Sigmoid colon (tissue), 4 donors: ENCODE measurements around the gene GCNA.

Experiments
- CTCF ChIP-seq, 4 experiments: fragments of 450-650 bp in 3 of 4; fragments of 200-600 bp in 1 of 4; IDR thresholded peaks; one replicate each; pipeline ENCODE4 v1.5.1; 2016 to 2019; ENCODE audit warnings: antibody characterized with exemption in 4 of 4, mild to moderate bottlenecking in 3 of 4, moderate library complexity in 2 of 4
- EP300 ChIP-seq, 4 donors: sonication (generic); formaldehyde crosslinking; IDR thresholded peaks; one replicate each; pipeline ENCODE4 v1.6.1; 2017; ENCODE audit warnings: antibody characterized with exemption in 4 of 4
- POLR2A ChIP-seq, 2 donors: fragments of 450-650 bp; IDR thresholded peaks; one replicate each; pipeline ENCODE4 v1.6.1; 2016; ENCODE audit warnings: antibody characterized with exemption in 2 of 2, mild to moderate bottlenecking in 2 of 2, moderate library complexity in 2 of 2
- POLR2AphosphoS5 ChIP-seq, 4 donors: sonication (generic); formaldehyde crosslinking; IDR thresholded peaks; one replicate each; pipeline ENCODE4 v1.6.1; 2017; ENCODE audit warnings: antibody characterized with exemption in 4 of 4

- TF ChIP-seq CTCF (IDR thresholded peaks at IDR 0.05) (no peak), EP300 (IDR thresholded peaks at IDR 0.05) (no peak), POLR2A (IDR thresholded peaks at IDR 0.05) (no peak), POLR2AphosphoS5 (IDR thresholded peaks at IDR 0.05) (no peak)
These were observed 49.6 kb downstream of the GCNA start for GRCh38 chrX:71627588-71628404.
